PFSK-1 (cell line): Measurements from ENCODE around the gene RCVRN.

Source experiments
- FOXP2 ChIP-seq: optimal IDR thresholded peaks from 2 replicates; pipeline ENCODE3; 2011; ENCODE audit warnings: borderline replicate concordance, control low read depth, inconsistent platforms; ENCODE audit not compliant: insufficient read depth; ENCODE audit errors: extremely low read length, extremely low read depth
- POLR2AphosphoS5 ChIP-seq: IDR thresholded peaks from 2 replicates; pipeline ENCODE4 v1.6.1; 2012; ENCODE audit warnings: low read depth, mild to moderate bottlenecking, control low read depth, low read length, moderate library complexity
- REST ChIP-seq, 2 experiments: IDR thresholded peaks; 2 replicates each; pipeline versions ENCODE4 v1.6.1 to v1.8.0; 2011 to 2012; ENCODE audit warnings: low read depth in 2 of 2, low read length in 2 of 2, control low read depth in 1 of 2, inconsistent platforms in 1 of 2, mild to moderate bottlenecking in 1 of 2, moderate library complexity in 1 of 2; ENCODE audit not compliant: insufficient read depth in 1 of 2
- SIN3A ChIP-seq: IDR thresholded peaks from 2 replicates; pipeline ENCODE4 v1.6.1; 2012; ENCODE audit warnings: mild to moderate bottlenecking, low read length, moderate library complexity, borderline replicate concordance; ENCODE audit not compliant: insufficient read depth
- TAF1 ChIP-seq: IDR thresholded peaks from 2 replicates; pipeline ENCODE4 v1.6.1; 2012; ENCODE audit warnings: low read length, control low read depth, borderline replicate concordance; ENCODE audit not compliant: insufficient read depth

Gene RCVRN

GRCh38 chr17:9931144-9931741 lies 26.2 kb upstream of the RCVRN start:
- TF ChIP-seq REST (IDR thresholded peaks at IDR 0.05; ENCODE audit: insufficient read depth in 1 of 2, low read depth in 2 of 2, low read length in 2 of 2) (no peak), POLR2AphosphoS5 (no peak), FOXP2 (no peak), SIN3A (no peak), TAF1 (no peak)

- TF ChIP-seq FOXP2 (no peak), POLR2AphosphoS5 (no peak), TAF1 (no peak), SIN3A (no peak), REST (IDR thresholded peaks at IDR 0.05; ENCODE audit: insufficient read depth in 1 of 2, low read depth in 2 of 2, low read length in 2 of 2) (no peak)
Measured at GRCh38 chr17:9929871-9930270, 24.8 kb upstream of the RCVRN start.

- TF ChIP-seq POLR2AphosphoS5, result no peak
- TF ChIP-seq REST (IDR thresholded peaks at IDR 0.05; ENCODE audit: insufficient read depth in 1 of 2, low read depth in 2 of 2, low read length in 2 of 2), result no peak
- no peak for TF ChIP-seq TAF1
- TF ChIP-seq FOXP2, result no peak
- TF ChIP-seq SIN3A, result no peak
Measured at GRCh38 chr17:9928601-9929333, 23.7 kb upstream of the RCVRN start.

GRCh38 chr17:9926150-9926804 lies 21.2 kb upstream of the RCVRN start:
- TF ChIP-seq POLR2AphosphoS5 (no peak), FOXP2 (no peak), SIN3A (no peak), REST (IDR thresholded peaks at IDR 0.05; ENCODE audit: insufficient read depth in 1 of 2, low read depth in 2 of 2, low read length in 2 of 2) (no peak), TAF1 (no peak)
